Uterus (tissue), 2 donors: ENCODE results near the gene TMC5.

Experiments used
- POLR2A ChIP-seq, 2 donors: fragments of 450-650 bp; IDR thresholded peaks; one replicate each; pipeline ENCODE4 v1.6.1; 2016; ENCODE audit warnings: antibody characterized with exemption in 2 of 2, mild to moderate bottlenecking in 1 of 2, moderate library complexity in 1 of 2
- TF ChIP-seq, protein P1 (sequence below), 4 experiments: fragments of 200-600 bp in 2 of 4; fragments of 450-650 bp in 2 of 4; sonication (generic) in 2 of 4; IDR thresholded peaks; one replicate each; pipeline ENCODE4 v1.5.1; 2016 to 2019; ENCODE audit warnings: antibody characterized with exemption in 4 of 4, mild to moderate bottlenecking in 2 of 4, moderate library complexity in 1 of 4

DNA sequence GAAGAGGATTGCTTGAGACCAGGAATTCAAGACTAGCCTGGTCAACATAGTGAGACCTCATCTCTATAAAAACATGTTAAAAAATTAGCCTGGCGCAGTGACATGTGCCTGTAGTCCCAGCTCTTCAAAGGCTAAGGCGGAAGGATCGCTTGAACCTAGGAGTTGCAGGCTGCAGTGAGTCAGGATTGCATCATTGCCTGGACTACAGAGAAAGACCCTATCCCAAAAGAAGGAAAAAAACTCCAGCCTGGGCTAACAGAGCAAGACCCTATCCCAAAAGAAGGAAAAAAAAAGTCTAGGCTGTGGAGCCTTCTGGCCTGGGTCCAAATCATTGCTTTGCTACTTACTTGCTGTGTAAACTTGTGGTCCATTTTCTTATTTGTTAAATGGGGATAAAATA is 111.0 kb downstream of the TMC5 start:
- TF ChIP-seq, protein P1, sequence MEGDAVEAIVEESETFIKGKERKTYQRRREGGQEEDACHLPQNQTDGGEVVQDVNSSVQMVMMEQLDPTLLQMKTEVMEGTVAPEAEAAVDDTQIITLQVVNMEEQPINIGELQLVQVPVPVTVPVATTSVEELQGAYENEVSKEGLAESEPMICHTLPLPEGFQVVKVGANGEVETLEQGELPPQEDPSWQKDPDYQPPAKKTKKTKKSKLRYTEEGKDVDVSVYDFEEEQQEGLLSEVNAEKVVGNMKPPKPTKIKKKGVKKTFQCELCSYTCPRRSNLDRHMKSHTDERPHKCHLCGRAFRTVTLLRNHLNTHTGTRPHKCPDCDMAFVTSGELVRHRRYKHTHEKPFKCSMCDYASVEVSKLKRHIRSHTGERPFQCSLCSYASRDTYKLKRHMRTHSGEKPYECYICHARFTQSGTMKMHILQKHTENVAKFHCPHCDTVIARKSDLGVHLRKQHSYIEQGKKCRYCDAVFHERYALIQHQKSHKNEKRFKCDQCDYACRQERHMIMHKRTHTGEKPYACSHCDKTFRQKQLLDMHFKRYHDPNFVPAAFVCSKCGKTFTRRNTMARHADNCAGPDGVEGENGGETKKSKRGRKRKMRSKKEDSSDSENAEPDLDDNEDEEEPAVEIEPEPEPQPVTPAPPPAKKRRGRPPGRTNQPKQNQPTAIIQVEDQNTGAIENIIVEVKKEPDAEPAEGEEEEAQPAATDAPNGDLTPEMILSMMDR (IDR thresholded peaks at IDR 0.05), result no peak
- TF ChIP-seq POLR2A (IDR thresholded peaks at IDR 0.05), result no peak
